Stimulated activated CD8-positive, alpha-beta memory T cell treated with anti-CD3 and anti-CD28 coated beads, Interleukin-4, amount 100 ng/mL, for 4 hours (primary cell): Measurements from ENCODE around the gene PNN.
A peak's percentile ranks its signal among the peaks of the same experiment; 100 is the strongest.
"Not testable (repeated sequence)": the region's sequence is repeated elsewhere in the genome, so short reads cannot be mapped to it uniquely, and the experiment has no call there.

ENCODE experiments used
- DNase-seq, 2 donors: peaks; one replicate each; pipeline ENCODE4 v3.0.0-alpha.2; 2020; ENCODE audit warnings: low read depth in 2 of 2, low spot score in 1 of 2

Gene PNN

DNA sequence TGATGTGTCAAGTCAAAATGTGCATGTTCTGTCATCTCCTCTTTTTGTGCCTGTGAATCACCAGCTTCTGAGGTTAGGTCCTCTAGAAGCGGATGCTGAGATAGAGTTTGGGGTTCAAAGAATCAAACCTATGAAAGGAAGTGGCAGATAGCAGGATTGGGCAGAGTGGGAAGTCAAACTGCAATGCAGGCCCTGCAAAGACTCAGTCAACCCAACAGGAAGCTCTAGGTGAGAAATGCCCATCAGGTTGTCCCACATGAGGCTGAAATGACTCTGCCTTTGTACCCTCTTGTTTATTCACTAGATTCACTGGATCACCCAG lies 54.1 kb downstream of the PNN start:
- DNase-seq, result peak; percentile 9 to 19

- DNase-seq, result no peak
These were observed 54.6 kb downstream of the PNN start for GRCh38 chr14:39229601-39230110.

- DNase-seq, result no peak
These were observed 55.5 kb downstream of the PNN start for GRCh38 chr14:39230416-39231035.

DNA sequence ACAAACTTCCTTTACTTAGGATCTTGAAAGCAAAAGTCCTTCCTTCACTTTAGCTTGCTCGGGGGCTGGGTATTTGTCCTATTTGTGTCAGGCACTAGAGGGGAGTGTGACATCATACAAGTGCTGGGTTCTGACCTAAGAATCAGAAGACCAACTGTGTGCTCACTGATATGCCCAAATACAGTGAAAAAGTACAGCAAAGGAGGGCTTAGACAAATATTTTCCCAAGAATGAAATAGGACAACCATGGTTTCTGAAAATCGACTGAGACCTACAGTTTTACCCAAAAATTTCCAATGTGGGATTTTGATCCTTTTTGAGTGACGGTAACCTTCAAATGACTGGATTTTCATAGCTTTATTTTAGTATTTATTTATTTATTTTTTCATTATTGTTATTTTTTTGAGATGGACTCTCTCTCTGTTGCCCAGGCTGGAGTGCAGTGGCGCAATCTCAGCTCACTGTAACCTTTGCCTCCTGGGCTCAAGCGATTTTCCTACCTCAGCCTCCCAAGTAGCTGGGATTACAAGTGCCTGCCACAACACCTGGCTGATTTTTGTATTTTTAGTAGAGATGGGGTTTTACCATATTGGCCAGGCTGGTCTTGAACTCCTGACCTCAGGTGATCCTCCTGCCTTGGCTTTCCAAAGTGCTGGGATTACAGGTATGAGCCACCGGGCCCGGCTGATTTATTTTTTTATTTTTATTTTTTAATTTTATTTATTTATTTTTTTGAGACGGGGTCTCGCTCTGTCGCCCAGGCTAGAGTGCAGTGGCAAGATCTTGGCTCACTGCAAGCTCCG lies 56.9 kb downstream of the PNN start:
- DNase-seq, result not testable (repeated sequence)
